ENCODE results near the gene C14orf132. TPM values are rescaled to one million over a fixed set of nuclear protein-coding genes. Genes with fewer than 3 reads are reported as not detected.

The C14orf132 gene
- total and polyA plus RNA-seq, 9 donors, result 3.9 to 20.3 (median 7.7) TPM

DNA sequence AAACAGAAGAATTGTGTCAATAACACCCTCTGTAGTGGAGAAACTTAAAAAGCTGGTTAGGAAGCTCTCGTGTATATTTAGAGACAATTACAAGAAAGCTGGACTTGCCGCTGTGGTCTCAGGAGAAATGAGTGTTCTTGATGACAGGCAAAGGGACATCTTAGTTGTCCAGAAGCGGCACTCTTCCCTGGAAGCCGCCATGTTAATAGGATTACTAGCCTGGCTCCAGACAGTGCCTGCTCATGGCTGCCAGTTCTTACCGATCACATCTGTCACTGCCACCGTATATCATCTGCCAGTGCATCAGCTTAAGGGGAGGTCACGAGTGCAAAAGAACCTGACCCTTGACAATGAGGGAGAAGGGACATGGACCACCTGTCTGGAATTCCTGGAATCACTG is 48.9 kb downstream of the C14orf132 start:
- WGBS, 3 donors, result 94 to 96% (median 96%) methylated on average over 7 of the region's 7 CpGs
- H3K4me3 ChIP-seq, result no peak overlapping the region
- H3K27me3 ChIP-seq, result no peaks in the 10 kb centered on the region
- TF ChIP-seq, protein P1, sequence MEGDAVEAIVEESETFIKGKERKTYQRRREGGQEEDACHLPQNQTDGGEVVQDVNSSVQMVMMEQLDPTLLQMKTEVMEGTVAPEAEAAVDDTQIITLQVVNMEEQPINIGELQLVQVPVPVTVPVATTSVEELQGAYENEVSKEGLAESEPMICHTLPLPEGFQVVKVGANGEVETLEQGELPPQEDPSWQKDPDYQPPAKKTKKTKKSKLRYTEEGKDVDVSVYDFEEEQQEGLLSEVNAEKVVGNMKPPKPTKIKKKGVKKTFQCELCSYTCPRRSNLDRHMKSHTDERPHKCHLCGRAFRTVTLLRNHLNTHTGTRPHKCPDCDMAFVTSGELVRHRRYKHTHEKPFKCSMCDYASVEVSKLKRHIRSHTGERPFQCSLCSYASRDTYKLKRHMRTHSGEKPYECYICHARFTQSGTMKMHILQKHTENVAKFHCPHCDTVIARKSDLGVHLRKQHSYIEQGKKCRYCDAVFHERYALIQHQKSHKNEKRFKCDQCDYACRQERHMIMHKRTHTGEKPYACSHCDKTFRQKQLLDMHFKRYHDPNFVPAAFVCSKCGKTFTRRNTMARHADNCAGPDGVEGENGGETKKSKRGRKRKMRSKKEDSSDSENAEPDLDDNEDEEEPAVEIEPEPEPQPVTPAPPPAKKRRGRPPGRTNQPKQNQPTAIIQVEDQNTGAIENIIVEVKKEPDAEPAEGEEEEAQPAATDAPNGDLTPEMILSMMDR (IDR thresholded peaks at IDR 0.05), result no peak
- TF ChIP-seq POLR2A (IDR thresholded peaks at IDR 0.05) (no peak), EP300 (IDR thresholded peaks at IDR 0.05) (no peak)
- no peaks in the 10 kb centered on the region for H3K36me3 ChIP-seq
- no peak overlapping the region for H3K27ac ChIP-seq
- H3K4me1 ChIP-seq (ENCODE audit: insufficient read depth), result peaks cover 3% of the 10 kb centered on the region
- H3K9me3 ChIP-seq, result no peaks in the 10 kb centered on the region
- peak in 1 of 5 donors; percentile 3 for DNase-seq
- intact Hi-C loops (cut with DNase I), result loop anchor here in 1 of 4 donors (5.0 kb wide), 1 partner anchor 319 kb away; no protein-coding TSS in a partner anchor

DNA sequence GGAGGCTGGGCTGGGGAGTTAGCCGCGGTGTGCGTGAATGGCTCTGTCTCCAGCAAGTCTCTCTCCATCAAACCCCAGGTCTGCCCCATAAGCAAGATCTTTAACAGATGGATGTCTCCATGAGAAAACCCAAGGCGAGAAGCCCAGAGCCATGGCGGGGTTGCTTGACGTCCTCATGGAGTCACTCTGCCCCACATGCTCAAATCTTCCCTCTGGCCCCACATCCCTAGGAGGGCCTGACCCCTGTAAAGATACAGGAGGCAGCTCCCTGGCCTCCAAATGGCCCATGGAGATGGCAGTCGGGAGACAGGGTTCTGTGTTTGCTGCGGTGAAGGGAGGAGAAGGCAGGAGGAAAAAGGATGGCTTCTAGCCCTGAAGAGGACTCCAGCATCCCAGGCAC is 49.3 kb downstream of the C14orf132 start:
- Histone ChIP-seq H3K9me3 (no peaks in the 10 kb centered on the region), H3K4me3 (no peak overlapping the region), H3K27me3 (no peaks in the 10 kb centered on the region), H3K36me3 (no peaks in the 10 kb centered on the region), H3K27ac (no peak overlapping the region), H3K4me1 (ENCODE audit: insufficient read depth) (peaks cover 3% of the 10 kb centered on the region)
- no peak for DNase-seq
- intact Hi-C loops (cut with DNase I), result loop anchor here in 1 of 4 donors (5.0 kb wide), 1 partner anchor 319 kb away; no protein-coding TSS in a partner anchor
- 88 to 92% (median 90%) methylated on average over 8 of the region's 8 CpGs for WGBS, 3 donors
- no peak for TF ChIP-seq EP300 (IDR thresholded peaks at IDR 0.05)
- TF ChIP-seq, protein P1 (IDR thresholded peaks at IDR 0.05), result no peak
- no peak for TF ChIP-seq POLR2A (IDR thresholded peaks at IDR 0.05)

DNA sequence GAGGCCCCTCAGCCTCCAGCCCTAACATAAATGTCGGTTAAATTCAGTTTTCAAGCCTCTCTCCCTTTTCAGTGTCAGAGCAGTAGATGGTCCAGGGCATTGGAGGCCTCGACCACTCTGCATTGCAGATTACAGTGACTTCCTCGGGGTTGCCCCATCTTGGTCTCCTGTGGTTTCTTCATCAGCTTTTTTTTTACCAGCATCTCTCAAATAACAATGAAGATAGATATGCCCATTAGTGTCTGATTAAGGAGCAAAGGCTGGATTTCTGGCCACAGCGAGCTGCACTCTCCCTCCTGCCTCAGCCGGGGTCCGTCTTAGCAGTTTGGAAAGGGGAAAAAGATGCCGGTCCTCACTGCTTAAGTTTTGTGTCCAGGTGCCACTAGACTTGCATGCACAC is 49.7 kb downstream of the C14orf132 start:
- intact Hi-C loops (cut with DNase I), result loop anchor here in 1 of 4 donors (5.0 kb wide), 1 partner anchor 318 kb away; no protein-coding TSS in a partner anchor
- Histone ChIP-seq H3K4me1 (ENCODE audit: insufficient read depth) (peaks cover 3% of the 10 kb centered on the region), H3K9me3 (no peaks in the 10 kb centered on the region), H3K4me3 (no peak overlapping the region), H3K27ac (no peak overlapping the region), H3K27me3 (no peaks in the 10 kb centered on the region), H3K36me3 (no peaks in the 10 kb centered on the region)
- no peak for DNase-seq
- TF ChIP-seq, protein P1 (IDR thresholded peaks at IDR 0.05), result no peak
- TF ChIP-seq POLR2A (IDR thresholded peaks at IDR 0.05), result no peak
- no peak for TF ChIP-seq EP300 (IDR thresholded peaks at IDR 0.05)
- 97 to 99% (median 97%) methylated on average over 7 of the region's 7 CpGs for WGBS, 3 donors

DNA sequence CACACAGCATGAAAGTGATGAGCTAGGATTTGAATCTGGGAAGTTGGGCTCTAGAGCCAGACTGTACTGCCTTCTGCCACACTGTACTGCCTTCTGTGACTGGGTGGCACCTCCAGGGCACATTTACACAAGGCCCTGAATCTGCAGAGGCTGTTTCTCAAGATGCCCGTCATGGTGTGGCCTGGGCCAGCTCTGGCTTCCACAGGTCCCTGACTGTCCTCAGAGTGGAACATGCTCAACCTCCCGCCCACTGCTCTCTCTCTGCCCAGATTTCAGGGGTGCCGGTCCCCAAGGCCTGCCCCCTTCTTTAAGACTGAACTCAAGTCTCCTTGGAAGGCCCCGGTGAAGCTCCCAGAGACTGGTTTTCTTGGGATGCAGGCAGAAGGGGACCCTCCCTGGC is 50.2 kb downstream of the C14orf132 start:
- TF ChIP-seq POLR2A (IDR thresholded peaks at IDR 0.05) (no peak), EP300 (IDR thresholded peaks at IDR 0.05) (no peak)
- TF ChIP-seq, protein P1 (IDR thresholded peaks at IDR 0.05), result no peak
- H3K9me3 ChIP-seq, result no peaks in the 10 kb centered on the region
- H3K36me3 ChIP-seq, result no peaks in the 10 kb centered on the region
- peaks cover 3% of the 10 kb centered on the region for H3K4me1 ChIP-seq (ENCODE audit: insufficient read depth)
- H3K27ac ChIP-seq, result no peak overlapping the region
- DNase-seq, result peak in 1 of 5 donors; percentile 6
- no peak overlapping the region for H3K4me3 ChIP-seq
- intact Hi-C loops (cut with DNase I), result loop anchor here in 1 of 4 donors (5.0 kb wide), 1 partner anchor 318 kb away; no protein-coding TSS in a partner anchor
- WGBS, 3 donors, result 95 to 100% (median 96%) methylated on average over 1 to 4 of the region's 4 CpGs
- H3K27me3 ChIP-seq, result no peaks in the 10 kb centered on the region
